Lung microvascular endothelial cell (primary cell): ENCODE data around the gene AGAP6. TPM values are rescaled to one million over a fixed set of nuclear protein-coding genes. Genes with fewer than 3 reads are reported as not detected.
A peak's percentile ranks its signal among the peaks of the same experiment; 100 is the strongest.
"Not testable (repeated sequence)": the region's sequence is repeated elsewhere in the genome, so short reads cannot be mapped to it uniquely, and the experiment has no call there.

ENCODE experiments used
- DNase-seq, 2 donors: peaks; one replicate each; pipeline versions ENCODE4 v3.0.0 to v3.0.0-alpha.2; 2010; ENCODE audit warnings: low read depth in 2 of 2
- total RNA-seq: library from RNA; depleted of rRNA; stranded (reverse); fragments of >200 nt; gene quantifications from 2 replicates; pipeline ENCODE4 v1.2.1, GENCODE V29; 2014

The AGAP6 gene
- total RNA-seq, 1 donor from 2014 or later, result 2.2 TPM

DNA sequence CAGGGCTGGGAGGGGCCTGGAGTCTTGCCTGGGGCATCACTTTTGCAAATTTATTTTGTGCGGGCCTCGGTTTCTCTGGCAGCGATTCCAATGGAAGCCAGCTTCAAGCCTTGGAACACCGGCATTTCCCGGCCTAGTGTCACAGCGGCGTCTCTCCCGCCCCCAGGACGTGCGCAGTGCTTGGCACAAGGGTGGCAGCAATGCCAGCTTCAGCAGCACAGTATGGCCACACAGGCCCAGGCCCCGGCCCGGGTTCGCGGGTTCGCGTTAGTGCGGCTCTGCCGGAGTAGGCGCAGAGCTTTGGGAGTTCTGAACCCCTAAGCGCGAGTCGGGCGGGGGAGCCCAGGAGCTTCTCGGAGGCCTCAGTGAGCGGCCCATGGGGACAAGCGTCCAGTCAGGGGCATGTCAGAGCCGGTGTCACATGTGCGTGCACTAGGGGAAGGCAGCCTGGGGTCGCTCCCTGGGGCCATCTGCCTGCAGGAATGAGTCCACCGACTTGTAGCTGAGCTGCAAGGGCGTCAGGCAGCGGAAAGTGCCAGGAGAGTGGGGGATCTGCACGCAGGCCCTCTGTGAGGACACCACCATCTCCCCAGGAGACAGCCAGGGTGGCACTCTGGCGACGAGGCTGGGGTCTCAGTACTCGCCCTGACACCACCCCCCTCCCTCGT, 36.6 kb downstream of the AGAP6 start:
- DNase-seq, result not testable (repeated sequence)

DNA sequence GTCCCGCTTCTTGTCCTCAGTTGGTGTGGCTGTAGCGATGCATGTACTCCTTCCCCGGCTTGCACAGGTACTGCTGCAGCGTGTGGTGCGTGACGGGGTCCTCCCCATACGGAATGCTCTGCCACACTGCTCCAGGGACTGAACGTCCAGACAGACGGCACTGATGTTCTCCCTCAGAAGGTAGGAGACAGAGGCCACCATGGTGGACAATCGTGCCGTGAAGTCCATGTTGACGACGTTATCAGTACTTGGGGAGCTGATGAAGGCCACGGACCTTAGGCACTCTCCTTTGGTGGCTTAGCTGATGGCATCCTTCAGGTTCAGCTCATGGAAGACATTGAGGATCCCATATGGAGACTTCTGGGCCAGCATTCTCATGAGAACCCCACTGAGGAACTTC, 37.4 kb downstream of the AGAP6 start:
- no peak for DNase-seq

DNA sequence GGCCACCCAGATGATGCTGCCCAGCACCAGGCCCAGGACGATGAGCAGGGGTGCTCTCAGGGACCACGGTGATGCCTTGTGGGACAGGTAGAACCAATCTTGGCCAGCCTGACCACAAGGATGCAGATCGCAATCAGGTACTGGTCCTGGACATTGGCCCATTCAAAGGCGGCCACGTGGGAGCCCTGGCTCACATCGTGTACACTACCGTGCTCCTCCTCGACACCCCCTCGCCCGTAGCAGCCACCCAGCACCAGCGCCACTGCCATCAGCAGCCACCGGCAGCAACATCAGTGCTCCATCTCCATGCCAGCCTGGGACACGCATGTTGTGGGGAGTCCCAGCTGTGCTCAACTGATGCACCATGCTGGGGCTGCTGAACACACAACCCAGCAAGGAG, 39.0 kb downstream of the AGAP6 start:
- DNase-seq, result no peak

- no peak for DNase-seq
Observed at GRCh38 chr10:50033481-50033880, 45.3 kb downstream of the AGAP6 start.

DNA sequence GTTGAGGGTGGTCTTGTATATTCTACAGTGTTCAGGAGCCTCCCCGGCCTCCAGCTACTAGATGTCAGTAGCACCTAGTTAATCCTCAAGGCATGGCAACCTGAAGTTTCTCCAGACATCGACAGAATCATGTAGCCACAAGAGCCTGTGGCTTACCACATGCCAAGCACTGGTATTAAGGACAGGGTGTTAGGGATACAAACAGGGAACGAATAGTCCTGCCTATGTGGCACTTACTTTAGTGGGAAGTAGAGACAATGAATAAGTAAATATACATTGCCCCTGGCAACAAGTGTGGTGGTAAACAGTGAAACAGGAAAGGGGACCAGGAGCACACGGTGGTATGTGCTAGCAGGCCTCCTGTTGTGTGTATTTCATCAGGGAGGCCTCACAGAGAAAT, 47.1 kb downstream of the AGAP6 start:
- peak in 1 of 2 donors; percentile 31 for DNase-seq

- no peak for DNase-seq
Observed at GRCh38 chr10:50044941-50045664, 56.9 kb downstream of the AGAP6 start.

- DNase-seq, result not testable (repeated sequence)
Observed at GRCh38 chr10:50046457-50046856, 58.3 kb downstream of the AGAP6 start.

DNA sequence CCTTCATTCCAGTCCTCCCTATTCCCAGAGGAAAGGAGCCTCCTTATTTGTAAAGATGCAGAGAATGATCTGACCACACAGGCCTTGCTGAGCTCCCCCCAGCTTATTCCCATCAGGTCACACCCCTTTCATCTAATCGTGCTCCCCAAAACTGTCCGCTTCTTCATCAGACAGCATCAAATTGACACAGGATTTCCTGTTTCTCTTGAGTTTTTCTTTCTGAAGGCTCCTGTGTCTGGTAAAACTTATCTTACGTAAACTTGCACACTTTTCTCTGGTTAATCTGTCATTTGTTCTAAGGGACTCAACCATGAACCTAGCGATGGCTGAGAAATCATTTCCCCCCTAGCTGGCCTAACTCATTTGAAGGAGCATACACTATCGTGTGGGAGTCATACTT, 59.4 kb downstream of the AGAP6 start:
- not testable (repeated sequence) for DNase-seq

GRCh38 chr10:50051995-50052660, 63.9 kb downstream of the AGAP6 start:
- peak; percentile 39 to 64 for DNase-seq

DNA sequence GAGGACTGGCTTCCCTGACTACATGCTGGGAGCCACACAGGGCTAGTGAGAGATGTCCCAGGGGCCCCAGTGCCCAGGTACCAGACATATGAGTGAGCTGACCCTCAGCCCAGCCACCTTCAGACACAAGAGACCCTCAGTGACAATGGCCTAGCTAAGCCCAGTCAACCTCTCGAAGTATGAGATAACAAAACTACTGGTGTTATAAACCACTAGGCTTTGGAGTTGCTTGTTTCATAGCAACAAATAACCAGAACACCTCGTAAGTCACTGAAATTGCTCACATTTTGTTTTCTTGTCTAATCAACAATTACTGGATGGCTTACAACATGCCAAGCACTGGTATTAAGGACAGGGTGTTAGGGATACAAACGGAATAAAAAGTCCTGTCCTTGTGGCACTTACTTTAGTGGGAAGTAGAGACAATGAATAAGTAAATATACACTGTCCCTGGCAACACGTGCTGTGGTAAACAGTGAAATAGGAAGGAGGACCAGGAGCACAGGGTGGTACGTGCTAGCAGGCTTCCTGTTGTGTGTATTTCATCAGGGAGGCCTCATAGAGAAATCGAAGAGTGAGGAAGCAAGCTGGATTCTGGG, 64.7 kb downstream of the AGAP6 start:
- peak; percentile 16 to 25 for DNase-seq

- not testable (repeated sequence) for DNase-seq
Observed at GRCh38 chr10:50055494-50056292, 67.5 kb downstream of the AGAP6 start.

- DNase-seq, result not testable (repeated sequence)
Observed at GRCh38 chr10:50056654-50057053, 68.4 kb downstream of the AGAP6 start.

GRCh38 chr10:50058727-50059126, 70.5 kb downstream of the AGAP6 start:
- DNase-seq, result not testable (repeated sequence)

GRCh38 chr10:50059946-50060345, 71.7 kb downstream of the AGAP6 start:
- DNase-seq, result not testable (repeated sequence)

Other genes starting within 250 kb of the AGAP6 start
- 0.20 and 0.22 TPM in 2 replicates for gene OGDHL, start 226.1 kb upstream of the AGAP6 start, total RNA-seq
- 17.0 and 20.6 TPM in 2 replicates for gene PARG, start 46.4 kb upstream of the AGAP6 start, total RNA-seq
- gene TIMM23B, start 46.4 kb upstream of the AGAP6 start, total RNA-seq, result 8.3 and 11.7 TPM in 2 replicates
- 23.5 and 31.2 TPM in 2 replicates for gene WASHC2A, start 79.5 kb downstream of the AGAP6 start, total RNA-seq